ENCODE measurements around the gene CLCC1.

DNA sequence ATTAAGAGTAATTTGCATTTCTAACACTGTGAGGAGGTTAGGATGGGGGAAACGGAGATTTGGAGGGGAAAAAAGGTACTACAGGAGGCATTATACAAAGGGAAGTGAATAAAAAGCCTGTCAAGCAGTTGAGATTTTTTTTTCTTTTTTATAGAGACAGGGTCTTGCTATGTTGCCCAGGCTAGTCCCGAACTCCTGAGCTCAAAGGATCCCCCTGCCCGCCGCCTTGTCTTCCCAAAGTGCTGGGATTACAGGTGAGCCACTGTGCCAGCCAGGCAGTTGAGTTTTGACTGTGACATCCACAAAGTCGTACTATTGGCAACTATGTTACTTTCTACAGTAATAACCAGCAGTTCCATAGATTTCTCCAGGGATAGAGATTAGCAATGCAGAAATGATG is 2.6 kb downstream of the CLCC1 start:
- TF ChIP-seq, protein P1, sequence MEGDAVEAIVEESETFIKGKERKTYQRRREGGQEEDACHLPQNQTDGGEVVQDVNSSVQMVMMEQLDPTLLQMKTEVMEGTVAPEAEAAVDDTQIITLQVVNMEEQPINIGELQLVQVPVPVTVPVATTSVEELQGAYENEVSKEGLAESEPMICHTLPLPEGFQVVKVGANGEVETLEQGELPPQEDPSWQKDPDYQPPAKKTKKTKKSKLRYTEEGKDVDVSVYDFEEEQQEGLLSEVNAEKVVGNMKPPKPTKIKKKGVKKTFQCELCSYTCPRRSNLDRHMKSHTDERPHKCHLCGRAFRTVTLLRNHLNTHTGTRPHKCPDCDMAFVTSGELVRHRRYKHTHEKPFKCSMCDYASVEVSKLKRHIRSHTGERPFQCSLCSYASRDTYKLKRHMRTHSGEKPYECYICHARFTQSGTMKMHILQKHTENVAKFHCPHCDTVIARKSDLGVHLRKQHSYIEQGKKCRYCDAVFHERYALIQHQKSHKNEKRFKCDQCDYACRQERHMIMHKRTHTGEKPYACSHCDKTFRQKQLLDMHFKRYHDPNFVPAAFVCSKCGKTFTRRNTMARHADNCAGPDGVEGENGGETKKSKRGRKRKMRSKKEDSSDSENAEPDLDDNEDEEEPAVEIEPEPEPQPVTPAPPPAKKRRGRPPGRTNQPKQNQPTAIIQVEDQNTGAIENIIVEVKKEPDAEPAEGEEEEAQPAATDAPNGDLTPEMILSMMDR (IDR thresholded peaks at IDR 0.05) = no peak
- no peak for TF ChIP-seq POLR2AphosphoS5 (IDR thresholded peaks at IDR 0.05)
- no peak for TF ChIP-seq POLR2A (IDR thresholded peaks at IDR 0.05)

Measured in upper lobe of left lung (tissue), 4 donors.